Measurements from ENCODE around the gene NGFR. TPM values are rescaled to one million over a fixed set of nuclear protein-coding genes. Genes with fewer than 3 reads are reported as not detected.

NGFR gene
- total RNA-seq = 12.1 TPM

GRCh38 chr17:49494986-49495841 is at the start of gene NGFR:
TSS of gene NGFR (plus strand) at chr17:49495293. CDS start at chr17:49495418, 125 bp downstream.

Small RNA genes within 50 kb of the gene (small RNA-seq; reads per million reads assigned to genes)
- gene MIR6165 (ENCODE audit: low replicate concordance) = not detected

Other genes with a start within 250 kb of the NGFR start
- gene ZNF652, start 133.0 kb upstream of the NGFR start, total RNA-seq = 35.6 TPM
- 141 TPM for gene PHB1, start 80.4 kb upstream of the NGFR start, total RNA-seq
- 0.93 TPM for gene NXPH3, start 80.6 kb downstream of the NGFR start, total RNA-seq
- gene SPOP, start 182.8 kb downstream of the NGFR start, total RNA-seq = 103 TPM
- gene SLC35B1, start 212.7 kb downstream of the NGFR start, total RNA-seq = 29.8 TPM

Data from metanephros (tissue), 2 donors.